GM11168 (cell line): ENCODE measurements around the gene ANKRD36C.
"Not testable (repeated sequence)": the region's sequence is repeated elsewhere in the genome, so short reads cannot be mapped to it uniquely, and the experiment has no call there.

Source experiments
- in situ Hi-C: fragments of 300-500 bp; cut with MboI; formaldehyde crosslinking; loops from one replicate; pipeline ENCODE4 v1.12.0; 2022; ENCODE audit warnings: low sequenced_read_pairs; ENCODE audit not compliant: unreplicated experiment

ANKRD36C gene

DNA sequence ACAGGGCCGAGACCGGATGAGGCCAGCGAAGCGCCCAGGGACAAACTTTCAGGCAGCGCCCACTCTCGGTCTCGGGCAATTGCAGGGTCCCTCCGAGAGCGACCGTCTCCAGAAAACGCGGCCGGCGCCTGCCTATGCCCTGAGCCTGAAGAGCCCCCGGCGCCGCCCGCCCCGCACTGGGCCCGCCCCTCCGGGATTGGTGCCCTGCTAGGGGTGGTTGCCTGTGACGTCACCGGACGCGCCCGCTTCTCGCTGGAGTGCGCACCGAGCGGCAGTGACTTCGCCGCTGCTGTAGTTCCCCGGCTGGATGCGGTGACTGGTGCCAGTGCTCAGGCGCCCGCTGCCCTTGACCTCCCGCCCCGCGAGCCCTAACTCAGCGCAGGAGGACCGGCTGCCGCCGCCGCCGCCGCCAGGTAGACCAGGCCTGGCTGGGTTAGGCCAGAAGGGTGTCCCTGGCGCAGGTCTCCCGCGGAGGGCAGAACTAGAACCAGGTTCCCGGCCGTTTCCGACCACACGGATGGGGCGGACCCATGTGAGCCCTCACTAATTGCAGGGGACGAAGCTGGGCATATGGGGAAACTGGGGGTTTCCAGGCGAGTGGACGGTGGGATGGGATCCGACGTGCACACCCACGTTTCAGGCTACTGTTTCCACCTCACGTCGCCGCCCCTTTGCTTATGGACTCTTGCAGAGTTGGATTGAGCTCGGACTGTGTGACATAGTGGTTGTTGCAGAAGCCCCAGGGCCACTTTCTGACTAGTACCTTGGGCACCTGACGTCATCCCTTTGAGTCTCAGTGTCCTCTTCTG lies 18.9 kb upstream of the ANKRD36C start:
- in situ Hi-C loops: loop anchor here (5.0 kb wide), 1 partner anchor 1082 kb away; the partner anchor contains the start of gene FAHD2B

DNA sequence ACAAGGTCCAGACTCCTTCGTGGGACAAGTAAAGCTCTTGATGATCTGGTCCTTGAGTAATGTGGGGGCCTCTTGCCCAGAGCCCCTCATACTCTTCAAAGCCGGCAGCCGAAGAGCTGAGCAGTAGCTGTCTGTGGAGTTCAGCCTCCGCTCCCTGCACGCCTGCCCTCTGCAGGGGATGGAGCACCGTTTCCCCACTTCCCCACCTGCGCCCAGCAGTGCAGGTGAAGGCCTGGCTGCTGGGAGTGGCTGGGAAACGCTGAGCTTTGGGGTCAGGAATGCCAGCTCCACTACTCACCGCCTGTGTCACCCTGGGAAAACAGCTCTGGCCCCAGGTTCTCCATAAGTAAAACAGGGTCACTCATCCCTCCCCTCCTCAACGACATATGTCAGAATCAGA lies 18.2 kb upstream of the ANKRD36C start:
- in situ Hi-C loops: loop anchor here (5.0 to 10.0 kb wide), 2 partner anchors 105 to 1082 kb away; partner anchors contain the start of genes ADRA2B and FAHD2B

DNA sequence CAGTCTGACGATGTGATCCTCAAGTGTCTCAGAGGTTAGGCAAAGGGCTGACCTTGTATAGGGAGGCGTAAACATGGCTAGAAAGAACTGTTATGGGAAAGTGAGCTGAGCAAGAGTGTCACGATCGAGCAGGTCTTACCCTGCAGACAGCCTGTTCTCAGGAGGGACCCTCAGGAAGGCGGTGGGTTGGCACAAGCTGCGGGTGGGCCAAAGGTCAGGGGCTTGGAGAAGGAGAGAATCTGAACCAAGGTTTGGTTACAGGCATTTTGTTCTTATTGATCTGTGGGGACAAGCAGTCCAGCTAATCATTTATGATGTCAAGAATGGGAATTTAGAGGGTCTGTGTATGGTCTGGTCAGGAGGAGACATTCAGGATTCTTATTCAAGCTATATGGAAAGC lies 16.4 kb upstream of the ANKRD36C start:
- in situ Hi-C loops: loop anchor here (10.0 kb wide), 1 partner anchor 107 kb away; the partner anchor contains the start of gene ADRA2B

DNA sequence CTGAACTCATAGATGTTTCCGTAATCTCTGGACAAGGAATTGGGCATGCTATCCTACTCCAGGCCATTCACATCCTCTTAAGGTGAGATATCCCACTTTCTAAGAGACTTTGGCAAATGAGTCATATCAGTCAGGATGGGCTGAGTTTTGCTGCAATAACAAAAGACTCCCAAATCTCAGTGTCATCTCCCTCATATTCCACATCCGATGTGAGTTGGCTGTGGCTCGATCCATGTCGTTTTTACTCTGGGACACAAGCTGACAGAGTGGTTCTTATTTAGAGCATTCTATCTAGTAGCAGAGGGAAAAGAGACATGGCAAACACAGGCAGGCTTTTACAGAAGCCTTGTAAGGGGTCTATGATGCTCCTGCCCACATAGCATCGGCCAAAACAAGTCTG lies 14.6 kb upstream of the ANKRD36C start:
- in situ Hi-C loops: loop anchor here (10.0 kb wide), 1 partner anchor 109 kb away; the partner anchor contains the start of gene ADRA2B

DNA sequence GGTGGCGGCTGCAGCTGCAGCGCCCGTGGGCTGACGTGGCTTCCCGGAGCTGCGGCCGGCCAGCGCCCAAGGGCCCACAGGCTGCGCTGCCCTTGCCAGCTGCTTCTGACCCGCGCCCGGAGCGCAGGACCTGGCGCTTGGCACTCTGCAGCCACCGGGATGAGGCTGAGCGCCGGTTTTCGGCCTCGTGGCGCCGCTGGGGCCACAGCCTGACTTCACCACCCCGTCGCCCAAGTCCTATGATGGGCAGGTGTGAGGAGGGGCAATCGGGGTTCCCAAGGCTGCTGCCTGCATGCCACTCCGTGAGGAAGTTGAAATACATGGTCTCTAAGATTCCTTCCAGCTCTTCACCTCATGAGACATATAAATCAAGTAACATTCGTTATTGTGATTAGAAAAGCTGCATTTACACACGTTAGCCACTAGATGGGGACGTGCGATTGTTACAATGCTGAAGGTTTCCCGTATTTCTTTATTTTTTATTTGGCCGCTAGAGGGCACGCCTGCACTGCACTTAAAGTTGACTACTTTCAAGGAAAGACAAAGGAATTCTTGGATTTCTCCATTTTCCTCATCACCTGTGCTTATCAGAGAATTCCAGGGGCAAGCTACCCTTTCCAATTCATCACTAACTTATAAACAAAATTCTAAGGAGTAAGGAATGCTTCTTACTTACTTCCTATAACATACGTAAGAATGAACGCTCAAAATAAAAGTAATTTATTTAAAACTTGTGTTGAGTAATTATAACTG lies 1.1 kb upstream of the ANKRD36C start:
- in situ Hi-C loops: loop anchor here (5.0 to 10.0 kb wide), 2 partner anchors 1120 to 1602 kb away; partner anchors contain the start of gene ANKRD36

DNA sequence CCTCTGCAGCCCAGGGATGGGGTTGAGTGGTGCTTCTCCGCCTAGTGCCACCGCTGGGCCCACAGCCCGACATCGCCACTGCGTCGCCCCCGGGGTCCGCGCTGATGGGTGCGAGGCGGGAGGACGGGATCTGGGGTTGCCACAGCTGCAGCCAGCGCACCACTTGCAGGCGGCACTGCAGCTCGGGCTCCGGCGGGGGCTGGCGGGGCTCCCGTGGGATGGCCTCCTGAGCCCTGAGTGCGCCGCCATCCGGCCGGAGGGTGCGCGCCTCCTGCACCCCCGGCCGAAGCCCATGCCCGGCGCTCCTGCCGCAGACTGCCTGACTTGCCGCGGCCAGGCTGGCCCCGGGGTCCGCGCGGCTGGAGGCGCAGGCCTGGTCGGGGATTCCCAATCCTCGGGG lies 478 bp upstream of the ANKRD36C start:
- in situ Hi-C loops: loop anchor here (5.0 to 10.0 kb wide), 2 partner anchors 1120 to 1603 kb away; partner anchors contain the start of gene ANKRD36

DNA sequence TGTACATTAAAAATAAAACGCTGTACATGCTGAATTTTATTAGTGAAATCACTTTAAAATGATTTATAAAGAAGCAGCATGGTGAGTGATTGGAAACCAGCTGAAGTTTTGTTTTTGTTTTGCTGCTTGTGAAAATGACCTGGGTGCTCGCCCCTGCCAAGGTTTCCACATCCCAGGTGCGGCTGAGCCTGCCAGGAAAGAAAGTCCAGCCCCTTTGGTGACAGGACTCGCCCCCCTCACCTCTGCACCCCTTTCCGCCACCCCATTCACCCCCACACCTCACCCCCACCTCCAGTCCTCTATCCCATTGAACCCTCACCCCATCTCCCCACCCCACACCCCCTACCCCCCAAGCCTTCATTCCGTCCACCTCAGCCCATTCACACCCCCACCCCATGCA lies 740 bp downstream of the ANKRD36C start:
- in situ Hi-C loops: loop anchor here (5.0 to 10.0 kb wide), 2 partner anchors 1121 to 1604 kb away; partner anchors contain the start of gene ANKRD36

DNA sequence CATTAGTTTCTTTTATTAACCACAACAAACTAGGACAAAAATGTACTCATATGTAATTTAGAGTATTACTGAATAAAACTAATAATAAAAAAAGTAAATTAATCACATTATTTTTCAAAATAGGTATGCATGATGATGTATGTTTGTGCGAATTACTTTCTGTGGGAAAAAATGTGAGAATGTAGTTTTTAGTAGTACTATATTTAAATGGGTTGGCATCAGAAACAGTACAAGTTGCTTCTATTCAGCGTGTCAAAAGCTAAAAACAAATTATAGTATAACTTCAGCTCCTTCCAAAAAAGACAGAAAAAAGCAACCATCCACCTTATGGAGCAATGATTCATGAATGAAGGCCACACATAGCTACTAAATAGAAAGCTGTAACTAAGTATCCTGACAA lies 40.0 kb downstream of the ANKRD36C start:
- in situ Hi-C loops: not testable (repeated sequence)

DNA sequence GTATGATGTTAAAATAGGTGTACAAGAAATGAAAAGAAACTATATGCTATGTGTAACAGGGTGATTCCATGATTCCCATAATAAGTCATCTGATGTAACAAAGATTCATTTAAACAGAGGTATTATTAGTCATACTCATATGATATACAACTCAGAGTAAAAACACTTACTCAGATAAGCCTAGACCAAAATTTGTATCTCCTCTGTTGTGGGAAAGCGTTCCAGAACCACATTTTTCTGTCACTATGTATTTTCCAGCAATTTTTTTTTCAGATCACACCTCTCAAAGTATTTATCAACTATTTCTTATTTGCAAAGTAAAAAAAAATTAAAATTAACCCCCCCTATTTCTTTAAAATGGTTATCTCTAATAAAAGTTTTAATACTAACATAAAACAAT lies 43.6 kb downstream of the ANKRD36C start:
- in situ Hi-C loops: not testable (repeated sequence)

DNA sequence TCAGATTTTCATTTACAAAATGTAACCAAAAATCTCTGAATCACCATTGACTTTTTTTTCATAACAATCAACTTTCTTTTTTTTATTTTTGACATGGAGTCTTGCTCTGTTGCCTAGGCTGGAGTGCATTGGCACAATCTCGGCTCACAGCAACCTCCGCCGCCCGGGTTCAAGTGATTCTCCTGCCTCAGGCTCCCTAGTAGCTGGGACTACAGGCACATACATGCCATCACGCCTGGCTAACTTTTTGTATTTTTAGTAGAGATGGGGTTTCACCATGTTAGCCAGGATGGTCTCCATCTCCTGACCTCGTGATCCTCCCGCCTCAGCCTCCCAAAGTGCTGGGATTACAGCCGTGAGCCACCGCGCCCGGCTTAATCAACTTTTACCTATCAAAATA lies 51.7 kb downstream of the ANKRD36C start:
- in situ Hi-C loops: not testable (repeated sequence)

DNA sequence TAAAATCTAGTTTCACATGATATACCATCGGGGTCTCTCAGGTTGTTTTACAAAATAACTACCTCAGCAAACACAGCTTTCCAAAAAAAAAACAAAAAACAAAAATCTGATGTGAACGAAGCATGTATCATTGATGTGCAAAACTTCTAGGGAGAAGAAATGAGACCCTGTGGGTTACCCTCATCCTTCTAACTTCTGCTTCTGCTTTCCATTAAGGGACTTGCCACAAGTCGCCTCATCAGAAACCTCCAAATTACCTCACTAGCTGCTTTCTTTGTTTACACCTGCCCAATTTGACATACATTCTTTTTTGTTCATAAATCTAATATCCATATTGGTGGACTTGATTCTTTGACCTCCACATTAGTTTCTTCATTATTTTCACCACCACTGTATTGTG lies 60.9 kb downstream of the ANKRD36C start:
- in situ Hi-C loops: loop anchor here (5.0 kb wide), 1 partner anchor 1242 kb away; no protein-coding TSS in a partner anchor

DNA sequence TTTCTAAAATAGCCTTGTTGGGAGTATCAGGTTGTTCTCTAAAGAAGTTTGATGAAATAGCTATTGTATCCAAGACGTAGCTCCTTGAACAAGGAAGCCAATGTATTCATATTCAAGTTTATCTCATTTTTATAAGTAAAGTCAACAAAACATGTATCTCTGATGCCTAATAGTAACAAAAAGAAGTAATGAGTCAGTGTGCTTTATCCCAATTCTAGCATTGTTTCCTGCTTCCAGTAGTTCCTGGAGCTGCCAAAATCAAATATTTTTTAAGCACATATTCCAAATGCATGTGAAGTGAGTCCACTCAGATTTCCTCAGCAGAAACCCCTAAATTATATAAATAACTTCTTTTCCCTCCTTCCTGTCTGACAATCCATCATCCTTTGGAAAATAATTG lies 74.6 kb downstream of the ANKRD36C start:
- in situ Hi-C loops: not testable (repeated sequence)

DNA sequence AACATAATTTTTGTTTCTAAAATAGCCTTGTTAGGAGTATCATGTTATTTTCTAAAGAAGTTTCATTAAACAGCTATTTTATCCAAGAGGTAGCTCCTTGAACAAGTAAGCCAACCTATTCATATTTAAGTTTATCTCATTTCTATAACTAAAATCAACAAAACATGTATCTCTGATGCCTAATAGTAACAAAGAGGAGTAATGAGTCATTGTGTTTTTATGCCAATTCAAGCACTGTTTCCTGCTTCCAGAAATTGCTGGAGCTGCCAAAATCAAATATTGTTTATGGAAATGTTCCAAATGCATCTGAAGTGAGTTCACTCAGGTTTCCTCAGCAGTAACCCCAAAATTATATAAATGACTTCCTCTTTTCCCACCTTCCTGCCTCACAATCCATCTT lies 76.5 kb downstream of the ANKRD36C start:
- in situ Hi-C loops: not testable (repeated sequence)

DNA sequence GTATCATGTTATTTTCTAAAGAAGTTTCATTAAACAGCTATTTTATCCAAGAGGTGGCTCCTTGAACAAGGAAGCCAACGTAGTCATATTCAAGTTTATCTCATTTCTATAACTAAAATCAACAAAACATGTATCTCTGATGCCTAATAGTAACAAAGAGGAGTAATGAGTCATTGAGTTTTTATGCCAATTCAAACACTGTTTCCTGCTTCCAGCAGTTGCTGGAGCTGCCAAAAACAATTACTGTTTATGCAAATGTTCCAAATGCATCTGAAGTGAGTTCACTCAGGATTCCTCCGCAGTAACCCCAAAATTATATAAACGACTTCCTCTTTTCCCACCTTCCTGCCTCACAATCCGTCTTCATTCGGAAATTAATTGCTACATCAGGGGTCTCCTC lies 80.2 kb downstream of the ANKRD36C start:
- in situ Hi-C loops: not testable (repeated sequence)

DNA sequence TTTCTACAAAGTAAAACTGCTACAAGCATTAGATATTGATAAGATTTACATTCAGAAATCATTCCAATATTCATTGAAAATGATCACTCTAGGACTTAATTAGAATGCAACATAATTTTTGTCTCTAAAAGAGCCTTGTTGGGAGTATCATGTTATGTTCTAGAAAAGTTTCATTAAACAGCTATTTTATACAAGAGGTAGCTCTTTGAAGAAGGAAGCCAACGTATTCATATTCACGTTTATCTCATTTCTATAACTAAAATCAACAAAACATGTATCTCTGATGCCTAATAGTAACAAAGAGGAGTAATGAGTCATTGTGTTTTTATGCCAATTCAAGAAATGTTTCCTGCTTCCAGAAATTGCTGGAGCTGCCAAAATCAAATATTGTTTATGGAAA lies 97.2 kb downstream of the ANKRD36C start:
- in situ Hi-C loops: not testable (repeated sequence)

DNA sequence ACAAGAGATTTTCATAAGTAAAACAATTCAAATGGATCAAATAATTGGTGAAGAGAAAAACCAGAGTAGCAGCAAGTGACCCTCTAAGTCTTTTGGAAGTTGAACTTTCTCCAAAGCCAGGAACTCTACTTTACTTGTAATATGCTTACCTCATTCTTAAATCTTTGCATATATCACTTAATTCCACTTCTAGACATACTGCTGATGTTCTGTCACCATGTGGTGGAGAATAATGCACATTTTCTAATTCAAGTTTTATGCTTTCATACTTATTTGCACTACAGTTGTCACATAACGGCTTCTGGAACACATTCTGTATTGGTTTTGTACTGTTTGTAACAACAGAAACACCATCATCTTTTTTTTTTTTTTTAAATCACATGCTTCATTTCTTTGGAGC lies 123.7 kb downstream of the ANKRD36C start:
- in situ Hi-C loops: loop anchor here (25.0 kb wide), 1 partner anchor 1644 kb away; no protein-coding TSS in a partner anchor

DNA sequence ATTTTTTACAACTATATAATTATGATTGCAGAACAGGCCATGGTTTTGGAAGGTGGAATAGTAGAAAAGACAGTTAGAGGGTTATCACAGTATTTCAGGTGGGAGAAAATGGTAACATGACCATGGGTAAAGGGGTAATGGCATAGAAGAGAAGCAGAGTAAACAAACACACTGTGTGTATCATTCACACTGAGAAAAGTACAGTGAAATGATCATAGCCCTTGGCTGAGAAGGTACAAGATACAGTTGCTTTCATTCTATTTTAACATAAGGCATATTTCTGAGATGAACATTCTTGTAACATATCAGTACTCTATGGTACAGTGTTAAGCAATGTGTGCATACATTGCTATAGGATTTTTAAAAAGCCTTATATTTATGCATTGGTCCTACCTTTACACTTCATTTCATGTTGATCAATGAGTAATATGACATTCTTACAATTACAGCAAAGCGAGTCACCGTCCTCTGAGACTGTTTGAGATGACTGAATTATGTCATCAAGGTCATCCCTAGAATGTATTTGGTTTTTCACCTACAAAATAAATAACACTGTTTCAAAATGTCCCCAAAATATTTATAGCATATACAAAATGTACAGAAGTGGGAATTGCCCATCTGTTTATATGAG lies 124.5 kb downstream of the ANKRD36C start:
- in situ Hi-C loops: loop anchor here (25.0 kb wide), 1 partner anchor 1645 kb away; no protein-coding TSS in a partner anchor

DNA sequence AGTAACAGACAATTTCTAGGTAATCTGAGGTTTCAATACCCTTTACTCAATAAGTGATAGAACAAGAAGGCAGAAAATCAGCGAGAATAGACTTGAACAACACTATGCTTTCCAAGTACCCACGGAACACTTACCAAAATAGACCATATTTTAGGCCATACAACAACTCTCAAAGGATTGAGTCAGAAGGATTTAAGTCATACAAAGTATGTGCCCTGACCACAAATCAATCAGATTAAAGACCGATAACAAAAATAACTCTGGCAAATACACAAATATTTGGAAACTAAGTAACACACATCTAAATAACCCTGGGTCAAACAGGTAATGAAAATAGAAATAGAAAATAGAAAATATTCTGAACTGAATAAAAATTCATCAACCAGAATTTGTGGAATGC lies 129.5 kb downstream of the ANKRD36C start:
- in situ Hi-C loops: loop anchor here (25.0 kb wide), 1 partner anchor 1650 kb away; no protein-coding TSS in a partner anchor

DNA sequence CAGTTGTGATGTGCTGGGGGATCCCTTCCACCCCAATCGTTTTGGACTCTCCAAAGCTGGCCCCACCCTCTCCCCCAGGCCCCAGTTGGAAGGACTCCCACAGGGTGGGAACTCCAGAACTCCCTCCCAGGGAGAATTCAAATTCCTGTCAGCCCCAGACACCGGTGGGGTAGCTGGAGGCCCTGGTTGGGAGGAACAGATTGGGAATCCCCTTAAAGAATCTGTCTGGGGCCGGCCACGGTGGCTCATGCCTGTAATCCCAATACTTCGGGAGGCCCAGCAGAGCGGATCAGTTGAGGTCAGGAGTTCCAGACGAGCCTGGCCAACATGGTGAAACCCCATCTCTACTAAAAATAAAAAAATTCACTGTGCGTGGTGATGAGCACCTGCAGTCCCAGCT lies 155.5 kb downstream of the ANKRD36C start:
- in situ Hi-C loops: no loop called here
